HG02973 (cell line): Measurements from ENCODE around the gene DEPDC5.
"Not testable (repeated sequence)": the region's sequence is repeated elsewhere in the genome, so short reads cannot be mapped to it uniquely, and the experiment has no call there.

Experiments used
- ATAC-seq: cut with Tn5 transposase; IDR thresholded peaks from one replicate; pipeline ENCODE4 v1.9.1; 2021; ENCODE audit warnings: moderate library complexity; ENCODE audit not compliant: unreplicated experiment

The DEPDC5 gene

GRCh38 chr22:31813898-31814297 lies 60.1 kb downstream of the DEPDC5 start:
- ATAC-seq, result not testable (repeated sequence)

GRCh38 chr22:31814942-31815341 lies 61.1 kb downstream of the DEPDC5 start:
- ATAC-seq, result no peak

- not testable (repeated sequence) for ATAC-seq
Measured at GRCh38 chr22:31815383-31815814, 61.6 kb downstream of the DEPDC5 start.

DNA sequence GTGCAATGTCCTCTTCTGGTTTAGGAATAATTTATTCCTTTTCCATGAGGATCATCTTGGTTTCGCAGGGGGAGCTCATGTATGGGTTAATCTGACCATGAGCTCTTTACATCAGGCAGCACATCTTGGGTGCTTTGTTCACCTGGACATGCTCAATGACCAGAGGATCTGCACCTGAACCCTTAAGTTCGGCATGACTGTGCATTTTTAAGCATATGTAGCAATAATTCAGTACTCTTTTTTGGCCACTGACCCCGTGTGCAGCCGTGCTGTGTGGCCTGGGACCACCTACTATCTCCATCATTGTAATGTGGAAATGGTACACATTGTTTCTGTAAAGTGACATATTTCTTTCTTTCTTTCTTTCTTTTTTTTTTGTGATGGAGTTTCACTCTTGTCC lies 62.9 kb downstream of the DEPDC5 start:
- no peak for ATAC-seq

DNA sequence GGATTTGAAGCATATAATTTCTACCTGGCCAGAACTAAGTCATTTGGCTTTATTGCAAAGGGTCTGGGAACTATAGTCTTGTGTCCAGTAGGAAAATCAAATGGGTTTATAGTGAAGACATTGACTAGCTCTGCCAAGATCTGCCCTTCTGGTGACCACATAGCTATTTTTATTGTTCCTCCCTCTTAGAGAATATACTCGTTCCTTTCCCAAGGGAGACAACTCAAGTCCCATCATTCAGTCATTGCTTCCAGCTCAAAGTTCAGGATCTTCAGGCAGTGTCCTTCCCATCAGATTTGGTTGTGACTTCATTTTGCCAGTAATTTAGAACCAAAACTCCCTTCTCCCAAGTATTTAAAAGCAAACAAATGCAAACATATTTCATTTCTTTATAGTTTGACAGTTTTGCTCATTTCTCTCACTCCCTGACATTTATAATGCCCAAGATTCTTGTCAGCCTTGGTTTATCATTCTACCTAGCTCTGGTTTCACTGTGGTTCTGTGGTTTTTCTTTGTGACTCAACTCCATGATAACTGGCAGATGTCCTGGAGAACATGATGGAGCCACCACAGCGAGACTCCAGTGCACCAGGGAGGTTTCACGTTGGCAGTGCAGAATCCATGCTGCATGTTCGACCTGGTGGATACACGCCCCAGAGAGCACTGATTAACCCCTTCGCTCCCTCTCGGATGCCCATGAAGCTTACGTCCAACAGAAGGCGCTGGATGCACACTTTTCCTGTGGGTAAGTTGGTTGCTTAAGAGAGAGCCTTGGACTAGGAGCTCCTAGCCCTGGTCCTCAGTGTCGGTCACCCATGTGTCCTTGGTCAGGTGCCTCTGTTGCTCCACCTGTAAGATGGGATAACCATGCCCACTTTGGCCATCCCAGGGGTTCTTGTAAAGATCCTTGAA lies 64.9 kb downstream of the DEPDC5 start:
- no peak for ATAC-seq

GRCh38 chr22:31820655-31821054 lies 66.8 kb downstream of the DEPDC5 start:
- no peak for ATAC-seq

- ATAC-seq, result no peak
Measured at GRCh38 chr22:31821572-31821971, 67.8 kb downstream of the DEPDC5 start.

DNA sequence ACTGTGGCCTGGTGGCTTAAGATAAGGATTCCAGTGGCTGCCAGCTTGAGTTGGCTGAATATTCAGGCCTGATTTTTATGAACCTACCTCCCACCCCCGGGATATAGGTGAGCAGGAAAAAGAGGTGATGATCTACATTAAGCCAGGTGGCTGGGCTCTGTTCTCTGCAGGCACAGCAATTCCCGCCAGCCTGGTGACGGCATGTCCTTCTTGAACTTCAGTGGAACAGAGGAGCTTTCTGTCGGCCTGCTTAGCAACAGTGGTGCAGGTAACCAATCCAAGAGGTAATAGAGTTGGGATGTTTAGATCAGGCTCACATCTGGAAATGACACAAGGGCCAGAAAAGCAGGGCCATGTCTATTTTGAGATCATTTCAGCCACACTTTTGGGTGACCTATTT lies 68.7 kb downstream of the DEPDC5 start:
- no peak for ATAC-seq

DNA sequence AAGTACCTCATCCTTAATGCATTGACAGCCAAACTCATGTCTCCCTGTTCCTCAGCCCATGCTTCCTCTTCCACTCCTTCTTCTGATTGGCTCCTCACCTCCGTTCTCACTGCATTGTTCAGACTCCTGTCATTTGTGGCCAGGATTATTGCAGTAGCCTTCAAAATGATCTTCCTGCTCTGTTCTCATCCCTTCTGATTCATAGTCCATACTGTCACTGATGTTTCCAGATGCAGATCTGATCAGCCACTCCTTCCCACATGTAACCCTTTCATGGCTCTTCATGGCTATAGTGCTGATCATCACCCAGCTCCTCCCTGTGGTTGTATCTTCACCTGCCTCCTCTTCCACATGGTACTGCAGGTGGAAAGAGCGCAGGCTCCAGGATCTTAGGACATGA lies 71.7 kb downstream of the DEPDC5 start:
- ATAC-seq, result no peak

DNA sequence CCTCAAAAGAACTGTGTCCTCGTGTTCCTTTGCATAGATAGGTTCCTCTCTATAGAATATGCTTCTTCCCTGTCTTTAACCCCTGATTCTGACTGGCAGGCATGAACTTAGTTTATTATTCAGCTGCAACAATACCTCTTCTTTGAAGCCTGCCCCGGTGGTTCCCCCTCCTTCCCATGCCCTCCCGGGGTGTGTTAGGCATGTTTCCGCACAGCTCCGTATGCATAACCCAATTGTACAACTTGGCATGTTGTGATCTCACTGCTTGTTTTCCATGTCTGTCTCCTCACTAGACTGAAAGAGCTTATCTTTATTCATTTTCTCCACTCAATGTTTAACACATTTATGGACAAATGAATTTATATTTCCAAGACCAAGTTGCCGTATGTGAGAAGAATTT lies 72.6 kb downstream of the DEPDC5 start:
- no peak for ATAC-seq

DNA sequence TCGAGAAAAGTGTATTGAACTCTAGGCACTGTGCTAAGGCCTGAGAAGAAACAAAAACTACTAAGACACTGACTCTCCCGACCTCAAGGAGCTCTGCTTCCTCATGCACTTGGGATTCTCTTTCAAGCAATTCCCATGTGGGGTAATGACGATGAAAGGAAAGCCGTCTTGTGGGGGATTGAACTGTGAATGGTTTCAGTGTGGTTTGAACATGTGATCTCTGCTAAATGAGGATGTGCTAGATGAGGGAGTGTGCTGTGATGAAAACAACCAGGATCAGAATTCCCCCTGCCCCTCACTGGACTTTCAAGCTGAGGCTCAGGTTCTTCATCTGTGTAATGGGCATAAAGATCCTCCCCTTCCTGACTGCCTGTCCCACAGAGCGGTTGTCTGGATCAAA lies 74.9 kb downstream of the DEPDC5 start:
- ATAC-seq, result no peak

GRCh38 chr22:31829505-31829904 lies 75.7 kb downstream of the DEPDC5 start:
- no peak for ATAC-seq

DNA sequence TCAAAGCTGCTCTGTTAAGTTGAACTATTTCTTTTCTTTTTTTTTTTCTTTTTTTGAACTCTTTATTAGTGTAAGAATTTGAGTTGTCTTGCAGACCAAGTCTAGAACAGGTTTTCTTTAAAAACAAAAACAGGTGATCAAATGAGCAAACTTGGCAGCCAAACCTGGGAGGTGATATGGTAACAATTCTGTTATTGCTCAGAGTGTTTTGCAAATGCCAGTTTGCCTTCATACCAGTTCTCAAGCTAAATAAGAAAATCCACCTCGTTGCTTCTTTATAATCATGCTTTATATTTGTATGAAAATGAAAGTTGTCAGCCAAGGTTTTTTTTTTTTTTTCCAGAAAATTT lies 76.9 kb downstream of the DEPDC5 start:
- no peak for ATAC-seq

GRCh38 chr22:31833930-31834329 lies 80.1 kb downstream of the DEPDC5 start:
- no peak for ATAC-seq

DNA sequence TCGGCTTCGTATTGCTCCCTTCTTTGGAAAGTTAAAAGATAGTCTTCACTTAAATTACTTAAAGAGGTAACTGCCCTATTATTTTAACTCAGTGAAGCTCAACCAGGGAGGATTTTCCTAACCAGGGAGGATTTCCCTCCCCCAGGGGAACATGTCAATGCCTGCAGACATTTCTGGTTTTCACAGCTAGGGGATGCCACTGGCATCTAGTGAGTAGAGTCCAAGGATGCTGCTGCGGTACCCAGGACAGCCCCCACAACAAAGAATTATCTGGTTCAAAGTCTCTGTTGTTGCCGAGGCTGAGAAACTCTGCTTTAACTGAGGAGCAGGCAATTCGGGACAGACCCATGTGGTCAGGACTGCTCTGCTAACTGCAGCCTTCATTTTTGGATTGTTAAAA lies 82.2 kb downstream of the DEPDC5 start:
- ATAC-seq, result no peak

DNA sequence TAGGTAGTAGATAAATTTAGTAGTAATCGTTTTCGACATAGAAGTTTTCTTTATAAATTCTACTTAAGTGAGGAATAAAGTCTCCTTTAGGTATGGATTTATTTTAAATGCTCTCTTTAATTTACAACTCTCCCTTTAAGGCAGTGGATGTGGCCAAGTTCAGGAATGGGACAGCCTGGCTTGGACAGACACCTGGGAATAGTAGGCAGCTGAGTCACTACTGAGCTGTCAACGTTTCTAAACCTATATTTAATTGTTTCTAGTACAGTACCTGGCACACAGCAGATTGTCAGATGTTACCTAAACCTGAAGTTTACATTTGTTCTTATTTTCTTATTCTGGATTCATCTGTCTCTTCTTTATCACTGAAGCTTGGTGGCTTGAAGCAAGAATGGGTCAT lies 85.1 kb downstream of the DEPDC5 start:
- ATAC-seq, result no peak

DNA sequence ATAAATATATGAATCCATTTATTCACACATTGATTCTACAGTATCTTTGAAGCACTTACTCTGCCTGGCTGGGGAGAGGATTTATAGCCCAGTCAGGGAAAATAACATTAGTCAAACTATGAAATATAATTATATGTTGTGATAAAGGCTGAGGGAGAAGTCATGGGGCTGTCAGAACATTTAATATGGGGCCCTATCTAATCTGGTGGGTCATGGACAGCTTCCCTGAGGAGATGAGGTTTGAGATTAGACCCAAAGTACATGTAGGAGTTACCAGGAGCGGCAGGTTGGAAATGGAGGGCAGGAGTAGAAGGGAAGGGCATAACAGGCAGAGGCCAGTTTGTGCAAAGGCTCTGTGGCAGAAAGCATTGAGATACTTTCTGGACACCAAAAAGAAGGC lies 86.2 kb downstream of the DEPDC5 start:
- ATAC-seq, result no peak

GRCh38 chr22:31840585-31840984 lies 86.8 kb downstream of the DEPDC5 start:
- no peak for ATAC-seq

GRCh38 chr22:31841078-31841827 lies 87.4 kb downstream of the DEPDC5 start:
- no peak for ATAC-seq

GRCh38 chr22:31843526-31843925 lies 89.7 kb downstream of the DEPDC5 start:
- ATAC-seq, result no peak

DNA sequence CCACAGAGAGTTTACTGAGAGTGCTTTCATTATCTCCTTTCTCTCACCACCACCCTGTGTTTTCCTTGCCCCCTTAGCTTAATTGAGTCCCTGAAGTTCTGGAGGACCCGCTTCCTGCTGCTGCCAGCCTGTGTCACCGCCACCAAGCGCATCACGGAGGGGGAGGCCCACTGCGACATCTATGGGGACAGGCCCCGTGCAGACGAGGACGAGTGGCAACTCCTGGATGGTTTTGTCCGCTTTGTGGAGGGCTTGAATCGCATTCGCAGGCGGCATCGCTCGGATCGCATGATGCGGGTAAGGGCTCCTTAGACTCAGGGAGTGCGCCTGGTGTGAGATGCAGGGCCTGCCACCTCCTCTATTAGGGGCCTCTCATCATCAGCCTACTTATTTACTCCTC lies 91.1 kb downstream of the DEPDC5 start:
- ATAC-seq, result no peak
